HEK293T (cell line): ENCODE measurements around the gene PTPRE.

Source experiments
- ARNT ChIP-seq: fragments of 450-650 bp; IDR thresholded peaks from 2 replicates; pipeline ENCODE4 v1.6.1; 2017; ENCODE audit warnings: mild to moderate bottlenecking
- BHLHE40 ChIP-seq: fragments of 450-650 bp; IDR thresholded peaks from 2 replicates; pipeline ENCODE4 v1.6.1; 2016; ENCODE audit warnings: mild to moderate bottlenecking, moderate library complexity, borderline replicate concordance
- SP1 ChIP-seq: fragments of 450-650 bp; IDR thresholded peaks from 2 replicates; pipeline ENCODE4 v1.6.1; 2017

DNA sequence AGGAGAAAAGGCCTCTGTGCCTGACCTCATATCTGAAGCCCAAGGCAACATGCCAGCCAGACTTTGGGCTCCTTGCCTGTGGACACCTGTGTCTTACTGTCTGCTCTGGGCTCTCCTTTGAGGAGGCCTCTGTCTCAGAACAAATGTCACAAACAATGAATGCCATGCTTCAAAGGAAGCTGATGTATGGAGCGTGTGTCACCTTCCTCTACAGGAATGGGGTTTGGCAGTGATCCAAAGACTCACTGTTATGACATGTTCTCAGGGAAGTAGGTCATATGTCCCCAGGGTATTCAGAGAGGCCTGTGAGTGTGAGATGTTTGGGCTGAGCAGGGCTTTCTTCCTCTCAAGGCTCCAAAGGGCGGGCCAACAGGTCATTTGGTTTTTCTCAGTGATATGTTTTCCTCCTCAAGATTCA is 38.4 kb downstream of the PTPRE start:
- no peak for TF ChIP-seq BHLHE40
- no peak for TF ChIP-seq SP1
- TF ChIP-seq ARNT = no peak
